Activated CD4-positive, alpha-beta memory T cell treated with anti-CD3 and anti-CD28 coated beads for 36 hours (primary cell): ENCODE data around the gene IGSF22. TPM values are rescaled to one million over a fixed set of nuclear protein-coding genes. Genes with fewer than 3 reads are reported as not detected.

Source experiments
- CTCF ChIA-PET: fragments of 350-600 bp; sonication (Branson Sonifier 250); formaldehyde crosslinking; loops from one replicate; lab custom pipeline; 2021; ENCODE audit warnings: antibody characterized with exemption, inconsistent platforms; lab: Charles Lee
- POLR2A ChIA-PET: fragments of 350-600 bp; sonication (Branson Sonifier 250); formaldehyde crosslinking; loops from one replicate; lab custom pipeline; 2021; ENCODE audit warnings: antibody characterized with exemption; lab: Charles Lee
- DNase-seq: peaks from one replicate; pipeline ENCODE4 v3.0.0-alpha.2; 2020
- H3K27ac Mint-ChIP-seq: one replicate; pipeline ENCODE4 v1.8.0; 2021; ENCODE audit warnings: mixed read lengths
- H3K27me3 Mint-ChIP-seq: one replicate; pipeline ENCODE4 v1.8.0; 2021; ENCODE audit warnings: mixed read lengths
- H3K36me3 Mint-ChIP-seq: one replicate; pipeline ENCODE4 v1.8.0; 2021; ENCODE audit warnings: mixed read lengths
- H3K4me1 Mint-ChIP-seq: one replicate; pipeline ENCODE4 v1.8.0; 2021; ENCODE audit warnings: low read depth, mixed read lengths
- H3K4me3 Mint-ChIP-seq: one replicate; pipeline ENCODE4 v1.8.0; 2021; ENCODE audit warnings: mild to moderate bottlenecking, mixed read lengths
- H3K9me3 Mint-ChIP-seq: one replicate; pipeline ENCODE4 v1.8.0; 2021; ENCODE audit warnings: mixed read lengths
- intact Hi-C: fragments of 100-400 bp; cut with micrococcal nuclease; formaldehyde crosslinking; loops from one replicate; pipeline ENCODE4 v1.15.1; 2023
- total RNA-seq, 2 experiments: library from RNA; stranded (reverse); gene quantifications; one replicate each; pipeline ENCODE4 v1.2.3, GENCODE V29; 2021

The IGSF22 gene
- under 1 TPM; 0.85 to 1.00 TPM for total RNA-seq

DNA sequence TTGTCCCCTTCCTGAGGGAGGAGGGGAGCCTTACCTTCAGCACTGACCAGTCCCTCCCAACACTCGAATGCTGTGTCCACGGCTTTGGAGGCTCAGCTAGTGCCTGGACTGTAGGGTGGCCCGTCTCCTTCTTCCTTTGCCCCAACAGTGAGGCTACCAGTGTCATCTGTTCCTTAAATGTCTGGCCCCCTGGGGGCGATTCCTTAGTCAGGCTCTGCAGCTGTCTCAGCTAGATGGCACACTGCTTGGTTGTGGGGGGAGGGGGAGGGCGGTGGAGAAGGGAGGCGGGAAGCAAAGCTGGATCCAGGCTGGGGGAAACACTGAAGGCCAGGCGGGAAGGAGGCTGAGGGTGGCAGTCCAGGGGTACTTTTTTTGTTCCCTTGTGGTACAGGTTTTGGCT lies at the start of gene IGSF22:
Gene IGSF22 (minus strand): TSS at position 149 of the 400 bp plus-strand sequence. CDS start 1,952 bp downstream, outside the sequence.
- ChIA-PET POLR2A (no interaction called here), CTCF (interaction anchor here (1.0 to 1.4 kb wide), 3 partner anchors 42 to 610 kb away, joined by 3 to 5 read pairs (median 3); no protein-coding TSS in a partner anchor)
- Mint-ChIP-seq H3K27me3 (no peaks in the 10 kb centered on the region), H3K4me1 (peaks cover 6% of the 10 kb centered on the region), H3K9me3 (no peaks in the 10 kb centered on the region), H3K36me3 (no peaks in the 10 kb centered on the region), H3K27ac (no peak within 1 kb of the TSS), H3K4me3 (no peak within 1 kb of the TSS)
- DNase-seq = no peak
- intact Hi-C loops = no loop called here

DNA sequence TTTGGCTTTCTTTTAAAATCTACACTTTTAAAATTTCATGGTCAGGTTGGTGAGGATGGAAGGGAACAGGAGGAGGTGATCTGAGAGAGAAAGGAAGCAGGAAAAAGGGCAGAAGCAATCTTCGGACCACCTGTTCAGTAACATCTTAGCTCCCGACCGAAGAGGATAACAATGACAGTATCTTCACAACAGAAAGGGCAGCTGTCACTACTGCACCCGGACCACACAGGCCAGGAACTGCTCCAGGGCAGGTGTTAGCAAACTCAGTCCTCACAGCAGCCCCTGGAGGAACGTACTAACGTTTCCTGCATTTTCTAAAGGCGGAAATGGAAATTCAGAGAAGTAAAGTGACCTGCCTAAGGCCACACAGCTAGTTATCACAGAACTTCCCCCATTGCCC lies 48.8 kb upstream of the IGSF22 start:
- Mint-ChIP-seq H3K9me3 (peaks cover 7% of the 10 kb centered on the region), H3K27ac (no peak overlapping the region), H3K4me3 (no peak overlapping the region), H3K36me3 (no peaks in the 10 kb centered on the region), H3K27me3 (peaks cover 8% of the 10 kb centered on the region), H3K4me1 (peaks cover 8% of the 10 kb centered on the region)
- intact Hi-C loops = loop anchor here (1.0 to 2.0 kb wide), 3 partner anchors 20 to 78 kb away; no protein-coding TSS in a partner anchor
- ChIA-PET CTCF (interaction anchor here (0.6 to 4.2 kb wide), 12 partner anchors 9 to 659 kb away, joined by 3 to 39 read pairs (median 4); no protein-coding TSS in a partner anchor), POLR2A (no interaction called here)
- DNase-seq = no peak

GRCh38 chr11:18773681-18774080 lies 47.7 kb upstream of the IGSF22 start:
- Mint-ChIP-seq H3K4me1 (peaks cover 8% of the 10 kb centered on the region), H3K27me3 (peaks cover 8% of the 10 kb centered on the region), H3K27ac (no peak overlapping the region), H3K36me3 (no peaks in the 10 kb centered on the region), H3K9me3 (peaks cover 4% of the 10 kb centered on the region), H3K4me3 (no peak overlapping the region)
- CTCF ChIA-PET = interaction anchor here (1.0 to 4.2 kb wide), 4 partner anchors 9 to 30 kb away, joined by 4 to 39 read pairs (median 24); no protein-coding TSS in a partner anchor
- POLR2A ChIA-PET = no interaction called here
- intact Hi-C loops = loop anchor here (2.0 kb wide), 1 partner anchor 21 kb away; no protein-coding TSS in a partner anchor
- no peak for DNase-seq

DNA sequence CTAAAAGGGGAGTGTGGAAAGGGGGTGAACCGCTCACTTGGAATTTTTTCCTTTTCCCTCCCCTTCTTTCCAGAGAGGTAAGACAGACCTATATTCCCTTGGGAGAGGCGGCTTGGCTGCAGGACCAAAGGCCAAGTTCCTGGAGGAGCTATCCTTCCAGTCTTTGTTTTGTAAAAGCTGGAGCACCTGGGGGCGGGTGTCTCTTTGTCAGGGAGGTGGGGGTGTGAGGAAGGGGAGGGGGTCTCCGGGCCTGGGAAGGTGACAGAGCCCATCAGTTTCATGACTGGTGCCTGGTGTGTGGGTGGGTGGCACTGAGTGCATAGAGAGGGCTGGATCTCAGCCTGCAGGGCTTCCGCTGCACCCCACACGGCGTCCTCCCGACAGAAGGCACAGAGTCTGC lies 47.1 kb upstream of the IGSF22 start:
- ChIA-PET CTCF (interaction anchor here (0.7 to 4.2 kb wide), 3 partner anchors 8 to 30 kb away, joined by 3 to 39 read pairs (median 4); no protein-coding TSS in a partner anchor), POLR2A (interaction anchor here (0.6 kb wide), 1 partner anchor 9 kb away, joined by 3 read pairs; no protein-coding TSS in a partner anchor)
- Mint-ChIP-seq H3K36me3 (no peaks in the 10 kb centered on the region), H3K27me3 (peaks cover 8% of the 10 kb centered on the region), H3K4me3 (no peak overlapping the region), H3K27ac (no peak overlapping the region), H3K4me1 (peaks cover 9% of the 10 kb centered on the region), H3K9me3 (no peaks in the 10 kb centered on the region)
- intact Hi-C loops = no loop called here
- DNase-seq = no peak

DNA sequence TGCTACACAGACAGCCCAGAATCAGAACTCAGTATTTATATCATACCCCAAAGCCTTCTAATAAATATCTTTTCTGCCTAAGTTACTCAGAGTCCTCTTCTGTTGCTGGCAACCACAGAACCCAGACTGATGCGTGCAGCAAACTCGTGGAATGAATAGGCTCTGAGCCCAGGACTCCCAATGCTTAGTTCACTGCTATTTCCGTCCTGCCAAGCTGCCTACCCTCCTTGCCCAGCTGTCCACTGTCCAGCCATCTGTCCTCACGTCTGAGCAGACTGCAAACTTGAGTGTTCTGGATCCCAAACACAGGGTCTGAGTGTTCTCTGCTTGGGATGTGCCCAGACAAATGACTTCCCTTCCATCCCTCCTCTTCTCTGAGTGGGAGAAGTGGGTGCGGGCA lies 46.2 kb upstream of the IGSF22 start:
- H3K4me3 Mint-ChIP-seq = no peak overlapping the region
- H3K4me1 Mint-ChIP-seq = peaks cover 10% of the 10 kb centered on the region
- no peak overlapping the region for H3K27ac Mint-ChIP-seq
- no peak for DNase-seq
- CTCF ChIA-PET = no interaction called here
- POLR2A ChIA-PET = no interaction called here
- no peaks in the 10 kb centered on the region for H3K36me3 Mint-ChIP-seq
- intact Hi-C loops = no loop called here
- no peaks in the 10 kb centered on the region for H3K9me3 Mint-ChIP-seq
- H3K27me3 Mint-ChIP-seq = peaks cover 8% of the 10 kb centered on the region

DNA sequence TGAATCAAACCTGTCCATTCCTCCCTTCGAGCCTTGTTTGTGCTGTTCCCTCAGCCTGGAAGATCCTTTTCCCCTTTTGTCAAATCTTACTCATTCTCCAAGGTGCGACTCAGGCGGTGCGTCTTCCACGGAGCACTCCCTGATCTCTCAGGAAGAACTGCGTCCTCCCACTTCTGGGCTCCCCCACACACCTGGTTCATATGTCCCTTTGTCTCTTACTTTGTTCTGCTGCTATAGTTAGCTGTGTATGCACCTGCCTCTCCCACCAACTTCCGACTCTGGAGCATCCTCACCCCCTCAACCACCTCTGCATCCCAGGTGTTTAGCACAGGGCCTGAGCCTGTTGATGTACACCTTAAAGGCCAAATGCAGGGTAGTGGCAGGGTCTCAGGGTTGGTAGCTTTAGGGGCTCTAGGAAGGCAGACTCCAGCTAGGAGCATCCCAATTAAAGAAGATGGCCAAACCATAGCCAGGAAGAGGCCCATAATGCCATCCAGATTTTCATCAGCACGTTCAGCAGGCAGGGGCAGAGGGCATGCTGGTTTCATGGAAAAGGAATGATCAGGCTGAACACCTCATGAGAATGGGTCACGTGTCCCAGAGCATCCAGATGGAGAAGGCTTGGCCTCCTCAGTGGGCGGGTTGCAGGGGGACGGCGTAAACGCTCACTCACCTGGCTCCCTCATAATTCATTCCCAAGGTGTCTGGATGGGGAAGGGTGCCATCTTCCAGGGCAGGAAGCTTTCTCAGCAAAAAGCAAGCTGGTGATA lies 45.5 kb upstream of the IGSF22 start:
- no peak for DNase-seq
- intact Hi-C loops = no loop called here
- Mint-ChIP-seq H3K9me3 (no peaks in the 10 kb centered on the region), H3K4me3 (no peak overlapping the region), H3K4me1 (peaks cover 10% of the 10 kb centered on the region), H3K27ac (no peak overlapping the region), H3K36me3 (no peaks in the 10 kb centered on the region), H3K27me3 (peaks cover 8% of the 10 kb centered on the region)
- ChIA-PET POLR2A (no interaction called here), CTCF (interaction anchor here (1.5 to 1.8 kb wide), 2 partner anchors 31 to 49 kb away, joined by 4 to 5 read pairs; no protein-coding TSS in a partner anchor)

- no peaks in the 10 kb centered on the region for H3K36me3 Mint-ChIP-seq
- no peaks in the 10 kb centered on the region for H3K9me3 Mint-ChIP-seq
- ChIA-PET POLR2A (no interaction called here), CTCF (interaction anchor here (1.5 to 1.8 kb wide), 2 partner anchors 32 to 48 kb away, joined by 4 to 5 read pairs; no protein-coding TSS in a partner anchor)
- H3K4me3 Mint-ChIP-seq = no peak overlapping the region
- H3K4me1 Mint-ChIP-seq = peaks cover 10% of the 10 kb centered on the region
- intact Hi-C loops = no loop called here
- peaks cover 10% of the 10 kb centered on the region for H3K27me3 Mint-ChIP-seq
- H3K27ac Mint-ChIP-seq = no peak overlapping the region
- no peak for DNase-seq
Observed at GRCh38 chr11:18770479-18771125, 44.6 kb upstream of the IGSF22 start.

- Mint-ChIP-seq H3K27me3 (peaks cover 12% of the 10 kb centered on the region), H3K27ac (no peak overlapping the region), H3K4me3 (no peak overlapping the region), H3K36me3 (no peaks in the 10 kb centered on the region), H3K4me1 (peaks cover 10% of the 10 kb centered on the region), H3K9me3 (no peaks in the 10 kb centered on the region)
- no peak for DNase-seq
- intact Hi-C loops = no loop called here
- CTCF ChIA-PET = interaction anchor here (1.8 kb wide), 1 partner anchor 48 kb away, joined by 5 read pairs; no protein-coding TSS in a partner anchor
- POLR2A ChIA-PET = no interaction called here
Observed at GRCh38 chr11:18769802-18770456, 43.9 kb upstream of the IGSF22 start.

- ChIA-PET POLR2A (no interaction called here), CTCF (interaction anchor here (1.1 to 1.3 kb wide), 4 partner anchors 34 to 47 kb away, joined by 3 to 6 read pairs (median 4); no protein-coding TSS in a partner anchor)
- Mint-ChIP-seq H3K27me3 (peaks cover 12% of the 10 kb centered on the region), H3K4me1 (peaks cover 15% of the 10 kb centered on the region), H3K4me3 (no peak overlapping the region), H3K36me3 (no peaks in the 10 kb centered on the region), H3K9me3 (no peaks in the 10 kb centered on the region), H3K27ac (peak overlapping the region; percentile 9)
- intact Hi-C loops = no loop called here
- DNase-seq = no peak
Observed at GRCh38 chr11:18768978-18769377, 43.0 kb upstream of the IGSF22 start.

DNA sequence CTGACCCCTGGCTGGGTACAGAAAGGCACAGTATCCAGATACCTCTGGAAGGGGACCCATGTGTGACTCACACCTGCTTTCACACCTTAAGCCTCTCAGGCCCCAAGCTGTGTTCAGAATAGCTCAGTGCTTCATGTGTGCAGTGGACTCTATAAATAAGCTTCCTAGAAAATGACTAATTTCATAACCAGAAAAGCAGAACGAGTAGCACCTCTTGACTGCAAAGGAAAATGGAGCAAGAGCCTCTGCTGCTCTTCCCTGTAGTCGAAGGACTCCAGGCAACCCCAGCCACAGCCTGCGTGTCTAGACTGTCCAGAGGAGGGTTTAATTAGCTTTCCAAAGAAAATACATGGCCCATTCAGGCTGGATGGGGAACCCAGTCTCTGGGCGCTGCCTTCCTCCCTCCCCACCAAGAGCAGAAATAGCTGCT lies 42.5 kb upstream of the IGSF22 start:
- peaks cover 20% of the 10 kb centered on the region for H3K4me1 Mint-ChIP-seq
- H3K27ac Mint-ChIP-seq = peak overlapping the region; percentile 9
- no peaks in the 10 kb centered on the region for H3K9me3 Mint-ChIP-seq
- peaks cover 12% of the 10 kb centered on the region for H3K27me3 Mint-ChIP-seq
- peak; percentile 42 for DNase-seq
- ChIA-PET POLR2A (no interaction called here), CTCF (interaction anchor here (0.7 to 1.3 kb wide), 9 partner anchors 10 to 46 kb away, joined by 3 to 6 read pairs (median 3); partner anchors contain the start of gene IGSF22)
- H3K36me3 Mint-ChIP-seq = no peaks in the 10 kb centered on the region
- H3K4me3 Mint-ChIP-seq = no peak overlapping the region
- intact Hi-C loops = no loop called here

- ChIA-PET POLR2A (no interaction called here), CTCF (interaction anchor here (1.0 to 4.2 kb wide), 8 partner anchors 9 to 651 kb away, joined by 3 to 20 read pairs (median 7); no protein-coding TSS in a partner anchor)
- peaks cover 4% of the 10 kb centered on the region for H3K27me3 Mint-ChIP-seq
- no peaks in the 10 kb centered on the region for H3K36me3 Mint-ChIP-seq
- H3K4me1 Mint-ChIP-seq = peaks cover 20% of the 10 kb centered on the region
- no peak for DNase-seq
- intact Hi-C loops = no loop called here
- H3K9me3 Mint-ChIP-seq = no peaks in the 10 kb centered on the region
- H3K4me3 Mint-ChIP-seq = no peak overlapping the region
- H3K27ac Mint-ChIP-seq = no peak overlapping the region
Observed at GRCh38 chr11:18766015-18766414, 40.0 kb upstream of the IGSF22 start.
